GM15510 (cell line): Measurements from ENCODE around the gene C2CD2L.

Source experiments
- POLR2A ChIP-seq: IDR thresholded peaks from 3 replicates; pipeline ENCODE4 v1.6.1; 2011; ENCODE audit warnings: borderline replicate concordance; ENCODE audit not compliant: insufficient read length; ENCODE audit errors: extremely low read depth

The C2CD2L gene

DNA sequence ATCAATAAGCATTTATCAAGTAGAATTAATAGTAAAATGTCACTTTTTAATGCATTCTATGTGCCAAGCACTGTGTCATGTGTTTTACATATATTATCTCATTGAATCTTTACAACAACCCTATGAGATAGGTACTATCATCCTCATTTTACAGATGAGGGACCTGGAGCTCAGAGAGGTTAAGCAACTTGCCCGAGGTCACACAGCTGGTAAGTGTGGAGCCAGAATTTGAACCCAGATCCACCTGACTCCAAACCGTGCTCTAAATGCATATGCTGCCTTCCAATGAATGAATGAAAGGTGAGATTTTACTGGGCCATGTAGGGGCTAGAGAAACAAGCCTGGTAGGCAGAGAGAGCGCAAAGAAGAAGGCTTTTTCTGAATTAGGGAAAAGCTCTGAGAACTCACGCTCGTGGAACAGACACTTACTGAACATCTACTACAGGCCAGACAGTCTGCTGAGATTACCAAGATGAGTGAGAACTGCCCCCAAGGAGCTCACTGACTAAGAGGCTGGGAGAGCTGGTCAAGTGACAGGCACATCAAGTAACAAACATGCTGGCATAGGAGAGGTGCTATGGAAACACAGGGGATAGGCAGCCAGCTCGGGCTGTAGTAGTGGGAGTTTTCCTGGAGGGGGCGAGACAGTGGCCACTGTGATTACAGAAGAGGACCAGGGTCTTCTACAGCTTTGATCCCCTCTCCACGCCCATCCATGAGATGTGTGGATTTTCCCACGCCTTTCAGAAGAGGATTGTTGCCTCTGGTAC is 46.1 kb downstream of the C2CD2L start:
- TF ChIP-seq POLR2A: no peak

DNA sequence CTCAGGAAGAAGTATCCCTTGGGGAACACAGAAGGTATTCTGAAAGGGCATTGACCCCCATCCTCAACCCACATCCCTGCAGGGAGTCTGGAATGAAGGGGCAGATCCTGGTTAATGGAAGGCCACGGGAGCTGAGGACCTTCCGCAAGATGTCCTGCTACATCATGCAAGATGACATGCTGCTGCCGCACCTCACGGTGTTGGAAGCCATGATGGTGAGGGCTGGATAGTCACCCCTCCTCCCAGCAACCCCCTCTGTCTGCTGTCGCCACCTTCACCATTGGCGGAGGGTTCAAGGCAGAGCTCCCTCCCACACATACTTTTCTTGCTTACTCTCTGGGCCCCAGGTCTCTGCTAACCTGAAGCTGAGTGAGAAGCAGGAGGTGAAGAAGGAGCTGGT is 47.0 kb downstream of the C2CD2L start:
- no peak for TF ChIP-seq POLR2A

DNA sequence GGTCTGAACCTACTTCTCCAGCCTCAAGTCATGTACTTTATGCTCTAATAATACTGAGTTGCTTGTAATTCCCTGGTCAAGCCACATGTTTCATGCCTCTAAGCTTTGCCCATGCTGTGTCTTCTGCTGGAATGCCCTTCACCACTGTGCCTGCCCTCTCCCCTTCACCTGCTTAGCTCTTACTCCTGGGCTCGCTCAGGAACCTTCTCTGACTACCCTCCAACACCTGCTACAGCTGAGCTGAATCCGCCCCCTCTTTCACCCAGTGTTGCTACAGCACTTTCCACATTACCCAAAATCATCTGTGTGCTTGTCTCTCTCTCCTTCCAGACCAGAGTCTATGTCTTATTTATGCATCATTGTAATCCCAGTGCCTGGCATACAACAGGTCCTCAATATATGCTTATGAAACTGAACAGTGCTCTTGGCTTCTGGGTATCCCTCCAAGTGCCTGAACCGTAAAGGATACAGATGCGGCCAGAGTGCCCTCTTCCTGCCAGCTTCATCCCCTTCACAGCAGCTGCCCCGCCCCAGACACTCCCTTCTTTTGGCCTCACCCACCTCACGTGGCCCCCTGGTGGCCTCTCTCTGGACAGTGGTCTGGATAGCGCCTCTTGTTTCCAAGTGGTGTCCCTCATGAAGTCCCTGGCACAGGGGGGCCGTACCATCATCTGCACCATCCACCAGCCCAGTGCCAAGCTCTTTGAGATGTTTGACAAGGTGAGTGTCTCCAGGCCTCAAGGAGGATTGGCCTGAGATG is 48.8 kb downstream of the C2CD2L start:
- TF ChIP-seq POLR2A: no peak

DNA sequence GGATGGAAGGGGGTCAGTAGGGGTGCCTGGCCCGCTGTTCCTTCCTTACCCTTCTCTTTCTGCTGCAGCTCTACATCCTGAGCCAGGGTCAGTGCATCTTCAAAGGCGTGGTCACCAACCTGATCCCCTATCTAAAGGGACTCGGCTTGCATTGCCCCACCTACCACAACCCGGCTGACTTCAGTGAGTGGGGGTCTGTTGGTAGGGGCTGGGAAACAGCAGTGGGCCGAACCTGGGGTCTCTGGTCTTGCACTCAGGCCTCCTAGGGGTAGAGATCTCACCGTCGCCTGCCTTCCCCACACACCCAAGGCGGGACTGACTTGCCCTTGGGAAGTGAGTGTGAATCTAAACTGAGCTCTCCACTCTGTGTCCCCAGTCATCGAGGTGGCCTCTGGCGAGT is 49.4 kb downstream of the C2CD2L start:
- TF ChIP-seq POLR2A: no peak

DNA sequence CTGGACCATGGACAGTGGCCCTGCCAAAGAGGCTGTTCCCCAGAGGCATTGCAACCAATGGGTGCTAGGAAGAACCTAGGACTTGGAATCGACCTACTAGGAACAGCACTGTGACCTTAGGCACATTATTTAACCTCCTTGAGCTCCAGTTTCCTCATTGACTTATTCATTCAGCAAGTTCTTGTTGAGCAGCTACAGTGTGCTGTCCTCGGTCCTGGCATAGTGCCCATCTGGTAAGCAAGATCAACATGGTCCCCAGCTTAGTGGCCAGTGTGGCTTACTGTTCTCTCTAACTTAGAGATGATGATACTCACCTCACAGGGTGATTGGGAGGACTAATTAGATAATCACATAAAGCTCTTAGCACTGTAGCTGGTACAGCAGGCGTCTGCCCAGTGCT is 49.9 kb downstream of the C2CD2L start:
- TF ChIP-seq POLR2A: no peak

DNA sequence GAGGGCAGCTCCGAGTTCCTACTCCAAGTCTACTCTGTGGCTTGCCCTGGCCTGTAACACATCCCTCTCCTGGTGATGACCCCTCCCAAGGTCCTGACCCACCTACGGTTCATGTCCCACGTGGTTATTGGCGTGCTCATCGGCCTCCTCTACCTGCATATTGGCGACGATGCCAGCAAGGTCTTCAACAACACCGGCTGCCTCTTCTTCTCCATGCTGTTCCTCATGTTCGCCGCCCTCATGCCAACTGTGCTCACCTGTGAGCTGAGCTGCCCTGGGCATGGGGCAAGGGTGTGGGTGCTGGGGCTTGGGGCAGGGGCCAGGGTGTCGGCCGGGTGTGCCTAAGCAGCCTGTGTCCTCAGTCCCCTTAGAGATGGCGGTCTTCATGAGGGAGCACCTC is 51.3 kb downstream of the C2CD2L start:
- no peak for TF ChIP-seq POLR2A

DNA sequence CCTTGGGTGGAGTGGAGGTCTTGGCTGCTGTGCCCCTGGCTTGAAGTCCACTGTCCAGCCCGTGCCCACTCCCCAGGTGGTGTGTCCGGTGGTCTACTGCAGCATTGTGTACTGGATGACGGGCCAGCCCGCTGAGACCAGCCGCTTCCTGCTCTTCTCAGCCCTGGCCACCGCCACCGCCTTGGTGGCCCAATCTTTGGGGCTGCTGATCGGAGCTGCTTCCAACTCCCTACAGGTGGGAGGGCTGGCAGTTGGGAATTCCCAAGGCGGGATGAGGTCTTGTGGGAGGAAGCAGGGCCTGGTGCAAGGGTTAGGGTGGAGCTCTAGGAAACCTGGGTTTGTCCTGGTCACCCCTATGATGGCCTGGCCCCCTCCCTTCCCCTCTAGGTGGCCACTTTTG is 53.0 kb downstream of the C2CD2L start:
- no peak for TF ChIP-seq POLR2A

DNA sequence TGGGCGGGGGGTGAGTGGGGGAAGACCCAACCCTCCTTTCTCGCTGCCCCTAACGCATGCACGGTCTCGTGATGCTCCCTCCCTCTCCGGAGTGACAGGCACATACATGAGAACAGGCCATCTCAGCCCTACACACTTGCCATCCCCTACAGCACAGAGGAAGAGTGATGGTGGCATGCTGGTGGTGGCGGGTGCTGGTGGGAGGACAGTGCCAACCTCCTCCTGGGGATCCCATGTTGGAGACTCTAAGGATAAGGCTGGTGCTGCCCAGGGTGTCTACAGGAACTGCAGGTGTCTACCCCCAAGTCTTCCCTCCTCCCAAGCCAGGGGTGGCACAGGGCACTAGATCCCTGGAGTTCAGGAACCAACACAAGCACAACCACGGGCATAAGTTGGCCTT is 54.7 kb downstream of the C2CD2L start:
- no peak for TF ChIP-seq POLR2A

DNA sequence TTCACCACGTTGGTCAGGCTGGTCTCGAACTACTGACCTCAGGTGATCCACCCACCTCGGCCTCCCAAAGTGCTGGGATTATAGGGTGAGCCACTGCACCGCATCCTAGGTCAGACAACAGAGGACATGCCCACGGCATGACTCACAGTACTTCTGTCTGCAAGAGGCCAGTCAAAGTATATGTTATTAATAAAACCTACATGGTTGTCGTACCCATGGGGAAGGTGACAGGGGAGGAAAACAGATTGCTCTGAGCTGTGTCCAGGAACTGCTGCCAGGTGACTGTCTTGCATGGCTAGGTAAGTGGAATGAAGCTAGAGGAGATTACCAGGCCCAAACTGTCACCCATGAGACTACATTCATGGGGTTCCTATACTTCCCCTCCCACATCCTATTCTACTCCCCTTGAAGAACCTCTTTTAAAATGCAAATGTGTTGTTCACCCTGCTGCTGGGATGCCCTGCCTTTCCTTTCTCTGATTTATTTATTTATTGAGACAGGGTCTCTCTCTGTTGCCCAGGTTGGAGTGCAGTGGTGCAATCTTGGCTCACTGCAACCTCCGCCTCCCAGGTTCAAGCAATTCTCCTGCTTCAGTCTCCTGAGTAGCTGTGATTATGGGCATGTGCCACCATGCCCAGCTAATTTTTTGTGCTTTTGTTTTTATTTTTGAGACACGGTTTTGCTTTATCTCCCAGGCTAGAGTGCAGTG is 59.4 kb downstream of the C2CD2L start:
- TF ChIP-seq POLR2A: no peak

DNA sequence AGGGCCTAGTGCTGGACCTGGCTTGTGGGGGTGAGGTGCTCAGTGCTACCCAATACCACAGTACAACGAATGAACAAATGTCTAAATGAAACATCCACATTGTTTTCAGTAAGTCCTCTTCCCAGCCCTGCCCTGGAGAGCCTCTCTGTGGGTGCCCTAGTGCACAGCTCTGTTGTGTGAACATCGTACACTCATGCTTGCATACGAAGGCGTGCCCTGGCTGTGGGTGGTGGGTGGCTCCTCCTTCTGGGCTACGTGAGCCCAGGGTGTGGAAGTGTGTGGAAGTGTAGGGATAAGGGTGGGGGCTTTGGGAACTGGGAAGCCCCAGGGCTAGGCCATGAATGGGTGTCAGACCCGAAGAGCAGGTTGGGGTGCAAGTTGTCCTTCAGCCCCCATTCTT is 60.8 kb downstream of the C2CD2L start:
- TF ChIP-seq POLR2A: no peak
